WTC11 (cell line): ENCODE data around the gene AKAP13. TPM values are rescaled to one million over a fixed set of nuclear protein-coding genes. Genes with fewer than 3 reads are reported as not detected.

Experiments
- ATAC-seq: fragments of 200-7000 bp; cut with Tn5 transposase; 2 replicates; pipeline ENCODE4 v1.10.0; 2021; ENCODE audit warnings: mild to moderate bottlenecking, moderate library complexity
- CTCF ChIA-PET: fragments of 300-600 bp; sonication (Branson Sonifier 250); formaldehyde crosslinking; loops from one replicate; lab custom pipeline; 2021; ENCODE audit warnings: antibody characterized with exemption; lab: Charles Lee
- POLR2A ChIA-PET: fragments of 350-600 bp; sonication (Branson Sonifier 250); formaldehyde crosslinking; loops from one replicate; lab custom pipeline; 2021; ENCODE audit warnings: antibody characterized with exemption; lab: Charles Lee
- DNase-seq: peaks from one replicate; pipeline ENCODE4 v3.0.0; 2021; ENCODE audit warnings: low spot score
- H3K27ac Mint-ChIP-seq: 2 replicates; pipeline ENCODE4 v1.8.0; 2021; ENCODE audit warnings: mixed read lengths
- H3K27me3 Mint-ChIP-seq: 2 replicates; pipeline ENCODE4 v1.8.0; 2021; ENCODE audit warnings: low read depth, mild to moderate bottlenecking, moderate library complexity, mixed read lengths
- H3K36me3 Mint-ChIP-seq: 2 replicates; pipeline ENCODE4 v1.8.0; 2021; ENCODE audit warnings: mixed read lengths
- H3K4me1 Mint-ChIP-seq: 2 replicates; pipeline ENCODE4 v1.8.0; 2022; ENCODE audit warnings: mixed read lengths
- H3K4me3 Mint-ChIP-seq: 2 replicates; pipeline ENCODE4 v1.8.0; 2021; ENCODE audit warnings: mild to moderate bottlenecking, moderate library complexity, mixed read lengths
- H3K9me3 Mint-ChIP-seq: 2 replicates; pipeline ENCODE4 v1.8.0; 2021; ENCODE audit warnings: mixed read lengths
- AFF4 ChIP-seq: sonication (generic); formaldehyde crosslinking; IDR thresholded peaks from 2 replicates; pipeline ENCODE4 v1.8.1; 2023; ENCODE audit warnings: mild to moderate bottlenecking, missing genetic modification reagents, borderline replicate concordance
- ARID4B ChIP-seq: sonication (generic); formaldehyde crosslinking; IDR thresholded peaks from 2 replicates; pipeline ENCODE4 v1.8.0; 2023; ENCODE audit warnings: missing genetic modification reagents, mild to moderate bottlenecking, borderline replicate concordance
- ATF6 ChIP-seq: sonication (generic); formaldehyde crosslinking; IDR thresholded peaks from 2 replicates; pipeline ENCODE4 v1.8.1; 2023; ENCODE audit warnings: mild to moderate bottlenecking, missing genetic modification reagents
- E2F1 ChIP-seq: sonication (generic); formaldehyde crosslinking; IDR thresholded peaks from 2 replicates; pipeline ENCODE4 v1.8.0; 2022; ENCODE audit warnings: mild to moderate bottlenecking, missing genetic modification reagents
- ELF4 ChIP-seq: sonication (generic); formaldehyde crosslinking; IDR thresholded peaks from 2 replicates; pipeline ENCODE4 v1.8.1; 2022; ENCODE audit warnings: low read depth, mild to moderate bottlenecking, moderate library complexity, missing genetic modification reagents
- ESRRA ChIP-seq: sonication (generic); formaldehyde crosslinking; IDR thresholded peaks from 2 replicates; pipeline ENCODE4 v1.8.1; 2022; ENCODE audit warnings: mild to moderate bottlenecking, missing genetic modification reagents, borderline replicate concordance
- ETV6 ChIP-seq: sonication (generic); formaldehyde crosslinking; IDR thresholded peaks from 2 replicates; pipeline ENCODE4 v1.8.1; 2022; ENCODE audit warnings: mild to moderate bottlenecking, missing genetic modification reagents
- GABPB1 ChIP-seq: sonication (generic); formaldehyde crosslinking; IDR thresholded peaks from 2 replicates; pipeline ENCODE4 v1.8.1; 2023; ENCODE audit warnings: mild to moderate bottlenecking, missing genetic modification reagents
- GRHL2 ChIP-seq: fragments of 250-450 bp; sonication (Bioruptor Pico); IDR thresholded peaks from 2 replicates; pipeline ENCODE4 v1.8.0; 2022; ENCODE audit warnings: mild to moderate bottlenecking, moderate library complexity; ENCODE audit not compliant: insufficient replicate concordance, severe bottlenecking
- HMGA2 ChIP-seq: fragments of 250-450 bp; sonication (Bioruptor Pico); IDR thresholded peaks from 2 replicates; pipeline ENCODE4 v1.4.0; 2021; ENCODE audit warnings: mild to moderate bottlenecking, moderate library complexity
- KAT7 ChIP-seq: sonication (generic); formaldehyde crosslinking; IDR thresholded peaks from 2 replicates; pipeline ENCODE4 v1.8.1; 2023; ENCODE audit warnings: missing genetic modification reagents, mild to moderate bottlenecking, borderline replicate concordance
- MXD4 ChIP-seq: fragments of 250-450 bp; sonication (Bioruptor Pico); IDR thresholded peaks from 2 replicates; pipeline ENCODE4 v1.8.0; 2021; ENCODE audit warnings: mild to moderate bottlenecking, moderate library complexity, borderline replicate concordance
- NR1H2 ChIP-seq: sonication (generic); formaldehyde crosslinking; IDR thresholded peaks from 2 replicates; pipeline ENCODE4 v1.9.0; 2021; ENCODE audit warnings: mild to moderate bottlenecking, moderate library complexity, missing genetic modification reagents
- TEAD1 ChIP-seq: sonication (generic); formaldehyde crosslinking; IDR thresholded peaks from 2 replicates; pipeline ENCODE4 v1.8.0; 2022; ENCODE audit warnings: mild to moderate bottlenecking, missing genetic modification reagents
- USF1 ChIP-seq: sonication (generic); formaldehyde crosslinking; IDR thresholded peaks from 2 replicates; pipeline ENCODE4 v1.8.0; 2022; ENCODE audit warnings: mild to moderate bottlenecking, missing genetic modification reagents
- ZNF121 ChIP-seq: sonication (generic); formaldehyde crosslinking; IDR thresholded peaks from 2 replicates; pipeline ENCODE4 v1.8.0; 2023; ENCODE audit warnings: missing genetic modification reagents
- ZNF263 ChIP-seq: sonication (generic); formaldehyde crosslinking; IDR thresholded peaks from 2 replicates; pipeline ENCODE4 v1.8.1; 2022; ENCODE audit warnings: low read depth, mild to moderate bottlenecking, moderate library complexity, missing genetic modification reagents
- ZNF317 ChIP-seq: sonication (generic); formaldehyde crosslinking; IDR thresholded peaks from 2 replicates; pipeline ENCODE4 v1.8.1; 2023; ENCODE audit warnings: low read depth, mild to moderate bottlenecking, moderate library complexity, missing genetic modification reagents, borderline replicate concordance
- ZNF423 ChIP-seq: fragments of 250-450 bp; sonication (Bioruptor Pico); IDR thresholded peaks from 2 replicates; pipeline ENCODE4 v2.1.2; 2022; ENCODE audit warnings: mild to moderate bottlenecking, moderate library complexity
- total RNA-seq: library from RNA; stranded (reverse); gene quantifications from 3 replicates; pipeline ENCODE4 v1.2.3, GENCODE V29; 2021

Gene AKAP13
- total RNA-seq, 1 experiment from 2014 or later = 50.3 TPM

- no peak for TF ChIP-seq ZNF317 (CRISPR knock-in tag)
- TF ChIP-seq ETV6 = no peak
- no peak for TF ChIP-seq KAT7 (CRISPR knock-in tag)
- TF ChIP-seq HMGA2 = no peak
- TF ChIP-seq GRHL2 (CRISPR knock-in tag) = no peak
- no peak for TF ChIP-seq ATF6
Observed at GRCh38 chr15:85706779-85707518, 326.5 kb downstream of the AKAP13 start (continued).

- peaks cover 9% of the 10 kb centered on the region for H3K36me3 Mint-ChIP-seq
- ChIA-PET POLR2A (interaction anchor here (0.7 kb wide), 1 partner anchor 372 kb away, joined by 3 read pairs; no protein-coding TSS in a partner anchor), CTCF (no interaction called here)
- DNase-seq = no peak
- H3K4me1 Mint-ChIP-seq = peaks cover 22% of the 10 kb centered on the region
- TF ChIP-seq ZNF263 (CRISPR knock-in tag) = no peak
- no peak for TF ChIP-seq MXD4 (CRISPR knock-in tag)
- TF ChIP-seq E2F1 (CRISPR knock-in tag) = no peak
- 0 out of 2 replicates have a peak, but pooled peaks have one; percentile 34 for TF ChIP-seq GABPB1 (CRISPR knock-in tag)
- TF ChIP-seq ARID4B = no peak
- no peak for TF ChIP-seq TEAD1 (CRISPR knock-in tag)
- no peak for TF ChIP-seq ZNF423 (CRISPR knock-in tag)
- H3K9me3 Mint-ChIP-seq = no peaks in the 10 kb centered on the region
- no peak overlapping the region for H3K4me3 Mint-ChIP-seq
- ATAC-seq = peak; percentile 45
- H3K27ac Mint-ChIP-seq = peak overlapping the region; percentile 82
- H3K27me3 Mint-ChIP-seq = no peaks in the 10 kb centered on the region
Observed at GRCh38 chr15:85707519-85708338, 327.3 kb downstream of the AKAP13 start.

- DNase-seq = no peak
- CTCF ChIA-PET = interaction anchor here (0.9 to 1.0 kb wide), 2 partner anchors 8 to 411 kb away, joined by 3 read pairs; no protein-coding TSS in a partner anchor
- no peak overlapping the region for H3K4me3 Mint-ChIP-seq
- no peaks in the 10 kb centered on the region for H3K27me3 Mint-ChIP-seq
- H3K4me1 Mint-ChIP-seq = peaks cover 22% of the 10 kb centered on the region
- no peak for ATAC-seq
- peak overlapping the region; percentile 68; the same call in 1 of the 2 replicates for H3K27ac Mint-ChIP-seq
- H3K36me3 Mint-ChIP-seq = peaks cover 9% of the 10 kb centered on the region
- POLR2A ChIA-PET = no interaction called here
- no peaks in the 10 kb centered on the region for H3K9me3 Mint-ChIP-seq
- TF ChIP-seq MXD4 (CRISPR knock-in tag) (no peak), AFF4 (CRISPR knock-in tag) (no peak), ELF4 (no peak), USF1 (no peak), NR1H2 (CRISPR knock-in tag) (no peak), ZNF121 (no peak), ESRRA (CRISPR knock-in tag) (no peak)
Observed at GRCh38 chr15:85708402-85708941, 328.1 kb downstream of the AKAP13 start.
